PFSK-1 (cell line): ENCODE results near the gene OLFML1.

Source experiments
- POLR2AphosphoS5 ChIP-seq: IDR thresholded peaks from 2 replicates; pipeline ENCODE4 v1.6.1; 2012; ENCODE audit warnings: low read depth, mild to moderate bottlenecking, control low read depth, low read length, moderate library complexity
- SIN3A ChIP-seq: IDR thresholded peaks from 2 replicates; pipeline ENCODE4 v1.6.1; 2012; ENCODE audit warnings: mild to moderate bottlenecking, low read length, moderate library complexity, borderline replicate concordance; ENCODE audit not compliant: insufficient read depth
- TAF1 ChIP-seq: IDR thresholded peaks from 2 replicates; pipeline ENCODE4 v1.6.1; 2012; ENCODE audit warnings: low read length, control low read depth, borderline replicate concordance; ENCODE audit not compliant: insufficient read depth
- TF ChIP-seq, protein P1 (sequence below), 2 experiments: IDR thresholded peaks; 2 replicates each; pipeline versions ENCODE4 v1.6.1 to v1.8.0; 2011 to 2012; ENCODE audit warnings: low read depth in 2 of 2, low read length in 2 of 2, control low read depth in 1 of 2, inconsistent platforms in 1 of 2, mild to moderate bottlenecking in 1 of 2, moderate library complexity in 1 of 2; ENCODE audit not compliant: insufficient read depth in 1 of 2

DNA sequence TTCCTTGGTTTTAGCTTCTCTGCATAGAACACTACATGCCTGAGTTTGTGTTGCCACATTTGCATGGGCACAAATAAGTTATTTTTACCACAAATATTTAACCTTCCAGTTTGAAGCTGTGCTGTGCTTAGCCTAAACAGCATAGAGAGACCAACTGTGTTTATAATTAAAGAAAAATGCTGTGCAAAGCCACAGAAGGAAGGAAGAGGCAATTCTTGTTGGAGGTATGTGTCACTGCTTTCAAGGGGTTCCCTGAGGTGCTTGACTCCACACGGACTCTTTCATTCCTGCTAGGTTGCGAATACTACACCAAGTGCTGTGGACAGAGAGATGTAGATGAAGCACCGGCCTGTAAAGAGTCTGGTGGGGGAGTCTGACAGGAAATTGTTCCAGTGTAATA is 47.6 kb upstream of the OLFML1 start:
- TF ChIP-seq, protein P1, sequence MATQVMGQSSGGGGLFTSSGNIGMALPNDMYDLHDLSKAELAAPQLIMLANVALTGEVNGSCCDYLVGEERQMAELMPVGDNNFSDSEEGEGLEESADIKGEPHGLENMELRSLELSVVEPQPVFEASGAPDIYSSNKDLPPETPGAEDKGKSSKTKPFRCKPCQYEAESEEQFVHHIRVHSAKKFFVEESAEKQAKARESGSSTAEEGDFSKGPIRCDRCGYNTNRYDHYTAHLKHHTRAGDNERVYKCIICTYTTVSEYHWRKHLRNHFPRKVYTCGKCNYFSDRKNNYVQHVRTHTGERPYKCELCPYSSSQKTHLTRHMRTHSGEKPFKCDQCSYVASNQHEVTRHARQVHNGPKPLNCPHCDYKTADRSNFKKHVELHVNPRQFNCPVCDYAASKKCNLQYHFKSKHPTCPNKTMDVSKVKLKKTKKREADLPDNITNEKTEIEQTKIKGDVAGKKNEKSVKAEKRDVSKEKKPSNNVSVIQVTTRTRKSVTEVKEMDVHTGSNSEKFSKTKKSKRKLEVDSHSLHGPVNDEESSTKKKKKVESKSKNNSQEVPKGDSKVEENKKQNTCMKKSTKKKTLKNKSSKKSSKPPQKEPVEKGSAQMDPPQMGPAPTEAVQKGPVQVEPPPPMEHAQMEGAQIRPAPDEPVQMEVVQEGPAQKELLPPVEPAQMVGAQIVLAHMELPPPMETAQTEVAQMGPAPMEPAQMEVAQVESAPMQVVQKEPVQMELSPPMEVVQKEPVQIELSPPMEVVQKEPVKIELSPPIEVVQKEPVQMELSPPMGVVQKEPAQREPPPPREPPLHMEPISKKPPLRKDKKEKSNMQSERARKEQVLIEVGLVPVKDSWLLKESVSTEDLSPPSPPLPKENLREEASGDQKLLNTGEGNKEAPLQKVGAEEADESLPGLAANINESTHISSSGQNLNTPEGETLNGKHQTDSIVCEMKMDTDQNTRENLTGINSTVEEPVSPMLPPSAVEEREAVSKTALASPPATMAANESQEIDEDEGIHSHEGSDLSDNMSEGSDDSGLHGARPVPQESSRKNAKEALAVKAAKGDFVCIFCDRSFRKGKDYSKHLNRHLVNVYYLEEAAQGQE (IDR thresholded peaks at IDR 0.05; ENCODE audit: insufficient read depth in 1 of 2, low read depth in 2 of 2, low read length in 2 of 2), result no peak
- TF ChIP-seq TAF1 (no peak), POLR2AphosphoS5 (no peak), SIN3A (no peak)
